K562 (cell line): ENCODE data around the gene CFHR5. TPM values are rescaled to one million over a fixed set of nuclear protein-coding genes. Genes with fewer than 3 reads are reported as not detected.

Experiments
- polyA plus RNA-seq, 8 experiments: library from polyadenylated mRNA; depleted of rRNA in 4 of 8; stranded (reverse) in 5 of 8; unstranded in 3 of 8; fragments of >200 nt; fragmentation: Nextera tagmentation in 2 of 8; fragmentation: Illumina TruSeq in 1 of 8; extraction: Ambion mirVana in 2 of 8; extraction: Trizol in 1 of 8; gene quantifications; 2 replicates each; pipeline versions ENCODE4 v1.2.1 to v1.2.3, GENCODE V29; 2011 to 2014; ENCODE audit warnings: inconsistent platforms in 1 of 8, missing spikeins in 1 of 8
- total RNA-seq, 7 experiments: library from RNA; depleted of rRNA in 6 of 7; stranded (reverse); fragments of >200 nt in 6 of 7; fragmentation: Illumina TruSeq in 2 of 7; extraction: Trizol in 2 of 7; gene quantifications; 2 replicates each; pipeline versions ENCODE4 v1.2.1 to v1.2.3, GENCODE V29; 2011 to 2021; ENCODE audit warnings: low replicate concordance in 1 of 7
- TF ChIP-seq, protein P1 (sequence below): fragments of 250-450 bp; sonication (Bioruptor Pico); IDR thresholded peaks from 2 replicates; pipeline ENCODE4 v1.5.0; 2021; ENCODE audit warnings: mild to moderate bottlenecking, borderline replicate concordance
- TF ChIP-seq, protein P2 (sequence below): fragments of 450-650 bp; conservative IDR thresholded peaks from 2 replicates; pipeline ENCODE4 v1.6.1; 2016; ENCODE audit warnings: missing genetic modification characterization, low read depth, mild to moderate bottlenecking, control low read depth, missing compliant biosample characterization
- TF ChIP-seq, protein P3 (sequence below): fragments of 450-650 bp; IDR thresholded peaks from 2 replicates; pipeline ENCODE4 v1.6.1; 2018; ENCODE audit not compliant: partially characterized antibody
- TF ChIP-seq, protein P4 (sequence below): IDR thresholded peaks from 2 replicates; pipeline ENCODE4 v1.6.1; 2012; ENCODE audit warnings: low read depth, low read length, improper control_type of control experiment, borderline replicate concordance

Gene CFHR5
- total and polyA plus RNA-seq, 9 of the 15 experiments (the other 6 are each of a cell fraction or from before 2014, with no cell fraction given): not detected

DNA sequence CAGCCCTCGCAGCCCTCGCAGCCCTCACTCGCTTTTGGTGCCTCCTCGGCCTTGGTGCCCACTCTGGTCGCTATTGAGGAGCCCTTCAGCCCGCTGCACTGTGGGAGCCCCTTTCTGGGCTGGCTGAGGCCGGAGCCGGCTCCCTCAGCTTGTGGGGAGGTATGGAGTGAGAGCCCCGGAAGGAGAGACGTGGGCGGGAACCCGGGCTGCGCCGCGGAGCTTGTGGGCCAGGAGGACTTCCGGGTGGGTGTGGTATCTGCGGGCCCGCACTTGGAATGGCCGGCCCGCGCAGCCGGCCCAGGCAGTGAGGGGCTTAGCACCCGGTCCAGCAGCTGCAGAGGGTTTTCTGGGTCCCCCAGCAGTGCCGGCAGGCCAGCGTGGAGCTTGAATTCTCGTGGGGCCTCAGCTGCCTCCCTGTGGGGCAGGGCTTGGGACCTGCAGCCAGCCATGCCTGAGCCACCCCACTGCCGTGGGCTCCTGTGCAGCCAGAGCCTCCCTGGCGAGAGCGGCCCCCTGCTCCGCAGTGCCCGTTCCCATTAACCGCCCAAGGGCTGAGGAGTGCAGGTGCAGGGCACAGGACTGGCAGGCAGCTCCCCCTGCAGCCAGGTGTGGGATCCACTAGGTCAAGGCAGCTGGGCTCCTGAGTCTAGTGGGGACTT lies 43.7 kb upstream of the CFHR5 start (continued):
- TF ChIP-seq, protein P1, sequence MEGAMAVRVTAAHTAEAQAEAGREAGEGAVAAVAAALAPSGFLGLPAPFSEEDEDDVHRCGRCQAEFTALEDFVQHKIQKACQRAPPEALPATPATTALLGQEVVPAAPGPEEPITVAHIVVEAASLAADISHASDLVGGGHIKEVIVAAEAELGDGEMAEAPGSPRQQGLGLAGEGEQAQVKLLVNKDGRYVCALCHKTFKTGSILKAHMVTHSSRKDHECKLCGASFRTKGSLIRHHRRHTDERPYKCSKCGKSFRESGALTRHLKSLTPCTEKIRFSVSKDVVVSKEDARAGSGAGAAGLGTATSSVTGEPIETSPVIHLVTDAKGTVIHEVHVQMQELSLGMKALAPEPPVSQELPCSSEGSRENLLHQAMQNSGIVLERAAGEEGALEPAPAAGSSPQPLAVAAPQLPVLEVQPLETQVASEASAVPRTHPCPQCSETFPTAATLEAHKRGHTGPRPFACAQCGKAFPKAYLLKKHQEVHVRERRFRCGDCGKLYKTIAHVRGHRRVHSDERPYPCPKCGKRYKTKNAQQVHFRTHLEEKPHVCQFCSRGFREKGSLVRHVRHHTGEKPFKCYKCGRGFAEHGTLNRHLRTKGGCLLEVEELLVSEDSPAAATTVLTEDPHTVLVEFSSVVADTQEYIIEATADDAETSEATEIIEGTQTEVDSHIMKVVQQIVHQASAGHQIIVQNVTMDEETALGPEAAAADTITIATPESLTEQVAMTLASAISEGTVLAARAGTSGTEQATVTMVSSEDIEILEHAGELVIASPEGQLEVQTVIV: no peak
- TF ChIP-seq, protein P2, sequence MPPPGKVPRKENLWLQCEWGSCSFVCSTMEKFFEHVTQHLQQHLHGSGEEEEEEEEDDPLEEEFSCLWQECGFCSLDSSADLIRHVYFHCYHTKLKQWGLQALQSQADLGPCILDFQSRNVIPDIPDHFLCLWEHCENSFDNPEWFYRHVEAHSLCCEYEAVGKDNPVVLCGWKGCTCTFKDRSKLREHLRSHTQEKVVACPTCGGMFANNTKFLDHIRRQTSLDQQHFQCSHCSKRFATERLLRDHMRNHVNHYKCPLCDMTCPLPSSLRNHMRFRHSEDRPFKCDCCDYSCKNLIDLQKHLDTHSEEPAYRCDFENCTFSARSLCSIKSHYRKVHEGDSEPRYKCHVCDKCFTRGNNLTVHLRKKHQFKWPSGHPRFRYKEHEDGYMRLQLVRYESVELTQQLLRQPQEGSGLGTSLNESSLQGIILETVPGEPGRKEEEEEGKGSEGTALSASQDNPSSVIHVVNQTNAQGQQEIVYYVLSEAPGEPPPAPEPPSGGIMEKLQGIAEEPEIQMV: no peak
- TF ChIP-seq, protein P3, sequence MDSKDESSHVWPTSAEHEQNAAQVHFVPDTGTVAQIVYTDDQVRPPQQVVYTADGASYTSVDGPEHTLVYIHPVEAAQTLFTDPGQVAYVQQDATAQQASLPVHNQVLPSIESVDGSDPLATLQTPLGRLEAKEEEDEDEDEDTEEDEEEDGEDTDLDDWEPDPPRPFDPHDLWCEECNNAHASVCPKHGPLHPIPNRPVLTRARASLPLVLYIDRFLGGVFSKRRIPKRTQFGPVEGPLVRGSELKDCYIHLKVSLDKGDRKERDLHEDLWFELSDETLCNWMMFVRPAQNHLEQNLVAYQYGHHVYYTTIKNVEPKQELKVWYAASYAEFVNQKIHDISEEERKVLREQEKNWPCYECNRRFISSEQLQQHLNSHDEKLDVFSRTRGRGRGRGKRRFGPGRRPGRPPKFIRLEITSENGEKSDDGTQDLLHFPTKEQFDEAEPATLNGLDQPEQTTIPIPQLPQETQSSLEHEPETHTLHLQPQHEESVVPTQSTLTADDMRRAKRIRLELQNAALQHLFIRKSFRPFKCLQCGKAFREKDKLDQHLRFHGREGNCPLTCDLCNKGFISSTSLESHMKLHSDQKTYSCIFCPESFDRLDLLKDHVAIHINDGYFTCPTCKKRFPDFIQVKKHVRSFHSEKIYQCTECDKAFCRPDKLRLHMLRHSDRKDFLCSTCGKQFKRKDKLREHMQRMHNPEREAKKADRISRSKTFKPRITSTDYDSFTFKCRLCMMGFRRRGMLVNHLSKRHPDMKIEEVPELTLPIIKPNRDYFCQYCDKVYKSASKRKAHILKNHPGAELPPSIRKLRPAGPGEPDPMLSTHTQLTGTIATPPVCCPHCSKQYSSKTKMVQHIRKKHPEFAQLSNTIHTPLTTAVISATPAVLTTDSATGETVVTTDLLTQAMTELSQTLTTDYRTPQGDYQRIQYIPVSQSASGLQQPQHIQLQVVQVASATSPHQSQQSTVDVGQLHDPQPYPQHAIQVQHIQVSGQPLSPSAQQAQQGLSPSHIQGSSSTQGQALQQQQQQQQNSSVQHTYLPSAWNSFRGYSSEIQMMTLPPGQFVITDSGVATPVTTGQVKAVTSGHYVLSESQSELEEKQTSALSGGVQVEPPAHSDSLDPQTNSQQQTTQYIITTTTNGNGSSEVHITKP: no peak
- TF ChIP-seq, protein P4, sequence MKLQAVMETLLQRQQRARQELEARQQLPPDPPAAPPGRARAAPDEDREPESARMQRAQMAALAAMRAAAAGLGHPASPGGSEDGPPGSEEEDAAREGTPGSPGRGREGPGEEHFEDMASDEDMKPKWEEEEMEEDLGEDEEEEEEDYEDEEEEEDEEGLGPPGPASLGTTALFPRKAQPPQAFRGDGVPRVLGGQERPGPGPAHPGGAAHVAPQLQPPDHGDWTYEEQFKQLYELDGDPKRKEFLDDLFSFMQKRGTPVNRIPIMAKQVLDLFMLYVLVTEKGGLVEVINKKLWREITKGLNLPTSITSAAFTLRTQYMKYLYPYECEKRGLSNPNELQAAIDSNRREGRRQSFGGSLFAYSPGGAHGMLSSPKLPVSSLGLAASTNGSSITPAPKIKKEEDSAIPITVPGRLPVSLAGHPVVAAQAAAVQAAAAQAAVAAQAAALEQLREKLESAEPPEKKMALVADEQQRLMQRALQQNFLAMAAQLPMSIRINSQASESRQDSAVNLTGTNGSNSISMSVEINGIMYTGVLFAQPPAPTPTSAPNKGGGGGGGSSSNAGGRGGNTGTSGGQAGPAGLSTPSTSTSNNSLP: no peak
